K562 (cell line): ENCODE results near the gene AIG1. TPM values are rescaled to one million over a fixed set of nuclear protein-coding genes. Genes with fewer than 3 reads are reported as not detected.

Experiments used
- ATF4 ChIP-seq: fragments of 450-650 bp; formaldehyde crosslinking; IDR thresholded peaks from 2 replicates; pipeline ENCODE4 v1.4.0; 2022; ENCODE audit warnings: mild to moderate bottlenecking, moderate library complexity
- BDP1 ChIP-seq: IDR thresholded peaks from 3 replicates; pipeline ENCODE4 v1.6.1; 2011; ENCODE audit not compliant: insufficient read length, insufficient read depth
- CEBPG ChIP-seq, 3 experiments: fragments of 200-800 bp in 1 of 3; sonication (Bioruptor generic) in 1 of 3; sonication (generic) in 1 of 3; formaldehyde crosslinking in 1 of 3; IDR thresholded peaks in 2 of 3; conservative IDR thresholded peaks in 1 of 3; 2 replicates each; pipeline versions ENCODE4 v1.6.1 to v1.8.0; 2016 to 2022; ENCODE audit warnings: missing compliant biosample characterization in 2 of 3, missing genetic modification characterization in 2 of 3, mild to moderate bottlenecking in 1 of 3, missing genetic modification reagents in 1 of 3
- DMBX1 ChIP-seq: fragments of 250-450 bp; sonication (Bioruptor Pico); IDR thresholded peaks from 2 replicates; pipeline ENCODE4 v1.8.0; 2022; ENCODE audit warnings: inconsistent platforms, mild to moderate bottlenecking, moderate library complexity, borderline replicate concordance
- ELF1 ChIP-seq: fragments of 200-800 bp; sonication (Bioruptor generic); IDR thresholded peaks from 2 replicates; pipeline ENCODE4 v1.6.1; 2016; ENCODE audit warnings: missing genetic modification characterization, missing compliant biosample characterization
- ELF4 ChIP-seq: fragments of 450-650 bp; formaldehyde crosslinking; IDR thresholded peaks from 2 replicates; pipeline ENCODE4 v1.4.0; 2022; ENCODE audit warnings: missing genetic modification characterization
- FOXJ2 ChIP-seq: fragments of 200-800 bp; sonication (Bioruptor generic); IDR thresholded peaks from 2 replicates; pipeline ENCODE4 v1.6.1; 2016; ENCODE audit warnings: missing genetic modification characterization, missing compliant biosample characterization
- RCOR1 ChIP-seq, 2 experiments: IDR thresholded peaks; 2 replicates each; pipeline ENCODE4 v1.6.1; 2012; ENCODE audit warnings: low read depth in 2 of 2, low read length in 2 of 2, borderline replicate concordance in 1 of 2, improper control_type of control experiment in 1 of 2
- SMARCA4 ChIP-seq: fragments of 450-650 bp; IDR thresholded peaks from 2 replicates; pipeline ENCODE4 v1.6.1; 2016
- SP1 ChIP-seq: sonication (generic); formaldehyde crosslinking; IDR thresholded peaks from 2 replicates; pipeline ENCODE4 v1.8.1; 2022; ENCODE audit warnings: mild to moderate bottlenecking, missing genetic modification reagents
- TSC22D4 ChIP-seq: fragments of 450-650 bp; IDR thresholded peaks from 2 replicates; pipeline ENCODE4 v1.6.1; 2016; ENCODE audit warnings: missing genetic modification characterization, missing biosample characterization, control low read depth
- ZNF316 ChIP-seq: fragments of 450-650 bp; IDR thresholded peaks from 2 replicates; pipeline ENCODE4 v1.6.1; 2016
- ZNF512 ChIP-seq: IDR thresholded peaks from 2 replicates; pipeline ENCODE4 v1.6.1; 2016; ENCODE audit warnings: missing genetic modification characterization, missing compliant biosample characterization
- ZNF740 ChIP-seq, 3 experiments: fragments of 200-800 bp in 1 of 3; sonication (Bioruptor generic) in 1 of 3; sonication (generic) in 1 of 3; formaldehyde crosslinking in 1 of 3; IDR thresholded peaks; 2 replicates each; pipeline versions ENCODE4 v1.6.1 to v1.8.0; 2016 to 2022; ENCODE audit warnings: mild to moderate bottlenecking in 2 of 3, missing compliant biosample characterization in 2 of 3, missing genetic modification characterization in 2 of 3, missing genetic modification reagents in 1 of 3
- polyA plus RNA-seq, 8 experiments: library from polyadenylated mRNA; depleted of rRNA in 4 of 8; stranded (reverse) in 5 of 8; unstranded in 3 of 8; fragments of >200 nt; fragmentation: Nextera tagmentation in 2 of 8; fragmentation: Illumina TruSeq in 1 of 8; extraction: Ambion mirVana in 2 of 8; extraction: Trizol in 1 of 8; gene quantifications; 2 replicates each; pipeline versions ENCODE4 v1.2.1 to v1.2.3, GENCODE V29; 2011 to 2014; ENCODE audit warnings: inconsistent platforms in 1 of 8, missing spikeins in 1 of 8
- total RNA-seq, 7 experiments: library from RNA; depleted of rRNA in 6 of 7; stranded (reverse); fragments of >200 nt in 6 of 7; fragmentation: Illumina TruSeq in 2 of 7; extraction: Trizol in 2 of 7; gene quantifications; 2 replicates each; pipeline versions ENCODE4 v1.2.1 to v1.2.3, GENCODE V29; 2011 to 2021; ENCODE audit warnings: low replicate concordance in 1 of 7
- TF ChIP-seq, protein P1 (sequence below): sonication (generic); formaldehyde crosslinking; IDR thresholded peaks from 2 replicates; pipeline ENCODE4 v1.8.1; 2023; ENCODE audit warnings: mild to moderate bottlenecking, missing genetic modification reagents, moderate library complexity
- TF ChIP-seq, protein P2 (sequence below), 3 experiments: IDR thresholded peaks in 2 of 3; conservative IDR thresholded peaks in 1 of 3; 2 replicates each; pipeline ENCODE4 v1.5.1; 2011 to 2012; ENCODE audit warnings: low read length in 3 of 3, mild to moderate bottlenecking in 3 of 3, control low read depth in 2 of 3, improper control_type of control experiment in 1 of 3, inconsistent platforms in 1 of 3, low read depth in 1 of 3, mixed read lengths in 1 of 3, moderate library complexity in 1 of 3; ENCODE audit not compliant: insufficient read depth in 2 of 3

The AIG1 gene
- total and polyA plus RNA-seq, 9 of the 15 experiments (the other 6 are each of a cell fraction or from before 2014, with no cell fraction given), result 74.8 to 333 (median 127) TPM

DNA sequence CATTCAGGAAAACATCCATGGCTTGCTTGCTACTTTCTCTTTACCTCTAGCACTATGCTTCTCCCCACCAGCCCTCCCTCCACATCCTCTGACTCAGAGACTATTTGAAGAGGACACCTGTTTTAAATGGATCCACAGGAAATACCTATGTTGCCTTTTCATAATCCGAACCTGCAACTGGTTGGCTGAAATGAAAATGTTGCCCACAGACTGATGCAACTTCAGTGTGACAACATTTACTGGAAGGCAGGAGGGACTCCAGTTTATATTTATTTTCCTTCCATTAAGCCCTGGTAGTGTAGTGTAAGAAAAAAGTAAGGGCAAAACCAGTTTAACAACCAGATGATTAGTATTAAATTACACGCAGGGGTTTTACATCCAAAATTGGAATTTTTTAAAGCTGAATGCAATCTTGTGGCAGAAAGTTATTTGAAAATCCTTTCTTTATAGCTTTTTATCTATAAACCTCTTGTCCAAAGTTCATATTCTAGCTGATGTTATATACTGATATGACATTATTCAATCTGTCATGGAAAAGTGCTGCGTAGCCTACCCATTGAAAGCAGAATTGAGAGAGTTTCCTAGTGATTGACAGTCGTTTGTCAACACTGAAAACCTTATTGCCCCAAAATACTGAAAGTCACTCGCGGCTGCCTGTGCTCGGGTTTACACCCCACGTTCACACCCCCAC is 881 bp upstream of the AIG1 start (continued):
- TF ChIP-seq, protein P1, sequence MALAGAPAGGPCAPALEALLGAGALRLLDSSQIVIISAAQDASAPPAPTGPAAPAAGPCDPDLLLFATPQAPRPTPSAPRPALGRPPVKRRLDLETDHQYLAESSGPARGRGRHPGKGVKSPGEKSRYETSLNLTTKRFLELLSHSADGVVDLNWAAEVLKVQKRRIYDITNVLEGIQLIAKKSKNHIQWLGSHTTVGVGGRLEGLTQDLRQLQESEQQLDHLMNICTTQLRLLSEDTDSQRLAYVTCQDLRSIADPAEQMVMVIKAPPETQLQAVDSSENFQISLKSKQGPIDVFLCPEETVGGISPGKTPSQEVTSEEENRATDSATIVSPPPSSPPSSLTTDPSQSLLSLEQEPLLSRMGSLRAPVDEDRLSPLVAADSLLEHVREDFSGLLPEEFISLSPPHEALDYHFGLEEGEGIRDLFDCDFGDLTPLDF (CRISPR knock-in tag), result 0 out of 2 replicates have a peak, but pooled peaks have one; percentile 8
- TF ChIP-seq ATF4 (CRISPR knock-in tag), result 0 out of 2 replicates have a peak, but pooled peaks have one; percentile 59
- TF ChIP-seq, protein P2, sequence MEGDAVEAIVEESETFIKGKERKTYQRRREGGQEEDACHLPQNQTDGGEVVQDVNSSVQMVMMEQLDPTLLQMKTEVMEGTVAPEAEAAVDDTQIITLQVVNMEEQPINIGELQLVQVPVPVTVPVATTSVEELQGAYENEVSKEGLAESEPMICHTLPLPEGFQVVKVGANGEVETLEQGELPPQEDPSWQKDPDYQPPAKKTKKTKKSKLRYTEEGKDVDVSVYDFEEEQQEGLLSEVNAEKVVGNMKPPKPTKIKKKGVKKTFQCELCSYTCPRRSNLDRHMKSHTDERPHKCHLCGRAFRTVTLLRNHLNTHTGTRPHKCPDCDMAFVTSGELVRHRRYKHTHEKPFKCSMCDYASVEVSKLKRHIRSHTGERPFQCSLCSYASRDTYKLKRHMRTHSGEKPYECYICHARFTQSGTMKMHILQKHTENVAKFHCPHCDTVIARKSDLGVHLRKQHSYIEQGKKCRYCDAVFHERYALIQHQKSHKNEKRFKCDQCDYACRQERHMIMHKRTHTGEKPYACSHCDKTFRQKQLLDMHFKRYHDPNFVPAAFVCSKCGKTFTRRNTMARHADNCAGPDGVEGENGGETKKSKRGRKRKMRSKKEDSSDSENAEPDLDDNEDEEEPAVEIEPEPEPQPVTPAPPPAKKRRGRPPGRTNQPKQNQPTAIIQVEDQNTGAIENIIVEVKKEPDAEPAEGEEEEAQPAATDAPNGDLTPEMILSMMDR (IDR thresholded peaks at IDR 0.05 in 2 of 3, conservative IDR thresholded peaks at IDR 0.05 in 1 of 3; ENCODE audit: insufficient read depth in 2 of 3, low read depth in 1 of 3, low read length in 3 of 3), result 0 out of 6 replicates have a peak, but pooled peaks of 1 of the 3 experiments have one; percentile 0
- TF ChIP-seq ZNF512 (tag), result 0 out of 2 replicates have a peak, but pooled peaks have one; percentile 12
- TF ChIP-seq SP1 (CRISPR knock-in tag), result no peak
- no peak for TF ChIP-seq DMBX1 (CRISPR knock-in tag)
- no peak for TF ChIP-seq BDP1
- peak; percentile 77; the same call in 1 of the 2 replicates for TF ChIP-seq ELF1 (tag)
- TF ChIP-seq ZNF740 (CRISPR knock-in tag; IDR thresholded peaks at IDR 0.05), result no peak
- TF ChIP-seq ZNF740 (tag; IDR thresholded peaks at IDR 0.05), result peak in 1 of 2 experiments; percentile 78; a peak in 1 of 4 replicates
- no peak for TF ChIP-seq RCOR1 (IDR thresholded peaks at IDR 0.05; ENCODE audit: borderline replicate concordance in 1 of 2, low read depth in 2 of 2, low read length in 2 of 2)
- TF ChIP-seq ELF4 (CRISPR knock-in tag), result no peak
- TF ChIP-seq SMARCA4, result 0 out of 2 replicates have a peak, but pooled peaks have one; percentile 9
- TF ChIP-seq ZNF316, result peak; percentile 51
- peak; percentile 57; the same call in 1 of the 2 replicates for TF ChIP-seq FOXJ2 (tag)
- no peak for TF ChIP-seq TSC22D4 (tag)
- TF ChIP-seq CEBPG (CRISPR knock-in tag; IDR thresholded peaks at IDR 0.05), result 0 out of 2 replicates have a peak, but pooled peaks have one; percentile 31
- peak; percentile 44 to 76; a peak in 2 of 4 replicates for TF ChIP-seq CEBPG (tag; conservative IDR thresholded peaks at IDR 0.05 in 1 of 2, IDR thresholded peaks at IDR 0.05 in 1 of 2)
